HG03565 (cell line): ENCODE data around the gene CMKLR1.

Experiments used
- ATAC-seq: cut with Tn5 transposase; IDR thresholded peaks from one replicate; pipeline ENCODE4 v1.9.1; 2021; ENCODE audit warnings: mild to moderate bottlenecking, moderate library complexity; ENCODE audit not compliant: unreplicated experiment

Gene CMKLR1, protein sequence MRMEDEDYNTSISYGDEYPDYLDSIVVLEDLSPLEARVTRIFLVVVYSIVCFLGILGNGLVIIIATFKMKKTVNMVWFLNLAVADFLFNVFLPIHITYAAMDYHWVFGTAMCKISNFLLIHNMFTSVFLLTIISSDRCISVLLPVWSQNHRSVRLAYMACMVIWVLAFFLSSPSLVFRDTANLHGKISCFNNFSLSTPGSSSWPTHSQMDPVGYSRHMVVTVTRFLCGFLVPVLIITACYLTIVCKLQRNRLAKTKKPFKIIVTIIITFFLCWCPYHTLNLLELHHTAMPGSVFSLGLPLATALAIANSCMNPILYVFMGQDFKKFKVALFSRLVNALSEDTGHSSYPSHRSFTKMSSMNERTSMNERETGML

DNA sequence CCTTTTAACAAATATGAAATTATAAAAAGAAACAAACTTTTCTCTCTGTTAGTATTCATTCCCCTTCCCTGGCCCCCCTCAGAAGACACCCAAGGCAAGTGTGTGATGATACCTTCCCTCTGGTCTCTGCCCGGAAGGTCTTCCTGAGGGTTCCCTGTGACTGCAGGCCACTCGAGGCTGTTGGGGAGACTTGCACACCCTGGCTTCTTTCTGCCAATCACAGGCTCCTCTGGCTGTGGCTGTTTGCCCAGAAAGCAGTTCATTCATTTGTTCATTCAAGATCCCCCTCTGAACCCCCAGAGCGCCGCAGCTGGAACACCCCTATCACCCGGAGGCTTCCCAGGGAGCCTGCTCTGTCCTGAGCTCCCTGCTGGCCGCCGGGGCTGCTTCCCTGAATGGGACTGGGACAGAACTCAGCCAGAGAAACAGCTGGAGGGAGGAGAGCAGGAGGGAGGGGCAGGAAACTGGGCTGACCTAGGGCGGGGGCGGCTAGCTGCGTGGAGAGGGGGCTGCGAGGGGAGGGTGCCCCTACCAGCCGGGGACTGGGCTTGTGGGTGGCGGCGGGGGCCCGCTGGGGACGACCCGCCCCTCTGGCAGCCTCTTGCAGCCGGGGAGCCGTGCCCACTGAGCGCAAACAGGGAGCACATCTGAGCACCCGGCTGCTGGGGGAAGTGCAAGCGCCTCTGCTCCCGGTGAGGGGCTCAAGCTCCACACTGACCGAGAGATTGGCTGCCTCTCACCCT is at the start of gene CMKLR1:
Gene CMKLR1, minus strand, starts transcription at position 397 of the 743 bp plus-strand sequence. CDS start 45,720 bp downstream, outside the sequence.
- no peak for ATAC-seq

DNA sequence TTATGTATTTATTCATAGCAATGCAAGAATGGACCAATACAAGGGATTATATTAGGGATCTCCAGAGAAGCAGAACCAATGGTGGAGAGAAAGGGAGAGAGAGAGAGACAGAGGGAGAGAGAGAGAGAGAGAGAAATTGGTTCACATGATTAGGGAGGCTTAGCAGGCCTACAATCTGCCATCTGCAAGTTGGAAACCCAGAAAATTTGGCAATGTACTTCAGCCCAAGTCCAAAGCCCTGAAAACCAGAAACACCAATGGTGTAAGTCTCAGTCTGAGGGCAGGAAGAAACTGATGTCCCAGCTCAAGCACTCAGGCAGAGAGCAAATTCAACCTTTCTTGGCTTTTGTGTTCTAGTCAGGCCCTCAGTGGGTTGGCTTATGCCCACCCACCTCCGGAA is 48.7 kb upstream of the CMKLR1 start:
- ATAC-seq, result no peak

DNA sequence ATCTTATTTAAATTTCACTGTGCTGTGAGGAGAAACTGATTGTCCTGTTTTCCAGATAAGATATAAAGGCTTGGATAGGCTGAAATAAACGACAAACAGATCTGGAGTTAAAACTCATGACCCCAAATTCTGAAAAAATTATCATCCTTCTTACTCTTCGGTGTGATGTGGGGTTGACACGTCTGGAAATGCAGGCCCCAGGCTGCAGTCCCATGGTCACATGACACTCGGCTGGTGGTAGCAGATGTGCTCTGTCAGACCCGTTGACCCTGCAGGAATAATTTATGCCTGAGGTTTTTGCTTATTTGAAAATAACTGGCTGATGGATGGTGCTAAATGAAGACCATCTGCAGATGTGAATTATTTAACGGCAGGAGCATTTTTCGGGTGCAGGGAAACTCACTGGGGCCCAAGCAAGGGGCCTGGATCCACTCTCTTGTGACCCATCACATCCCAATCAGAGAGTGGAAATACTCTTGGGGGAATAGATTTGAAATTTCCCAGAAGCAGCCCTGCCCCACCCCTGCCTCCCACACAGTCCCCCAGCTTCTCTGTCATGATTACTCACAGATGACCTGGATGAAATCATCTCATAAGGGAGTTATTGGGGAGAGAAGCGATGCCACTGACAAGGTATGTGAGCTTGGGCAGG is 47.7 kb upstream of the CMKLR1 start:
- ATAC-seq, result no peak

DNA sequence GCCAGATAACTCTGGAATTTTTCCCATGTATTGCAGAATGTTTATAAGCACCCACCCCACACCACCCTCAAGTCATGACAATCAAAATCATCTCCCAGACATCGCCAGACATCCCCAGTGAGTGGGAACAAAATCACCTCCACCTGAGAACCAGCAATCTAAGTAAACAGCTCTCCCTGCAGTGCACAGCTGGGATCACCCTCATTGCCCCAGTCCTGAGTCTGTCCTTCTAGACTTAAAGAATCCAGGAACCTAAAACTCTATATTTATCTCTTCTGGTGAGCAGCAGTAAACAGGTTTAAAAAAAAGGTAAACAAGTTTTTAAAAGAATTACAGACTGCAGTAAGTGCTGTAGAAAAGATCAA is 43.3 kb upstream of the CMKLR1 start:
- ATAC-seq, result no peak

DNA sequence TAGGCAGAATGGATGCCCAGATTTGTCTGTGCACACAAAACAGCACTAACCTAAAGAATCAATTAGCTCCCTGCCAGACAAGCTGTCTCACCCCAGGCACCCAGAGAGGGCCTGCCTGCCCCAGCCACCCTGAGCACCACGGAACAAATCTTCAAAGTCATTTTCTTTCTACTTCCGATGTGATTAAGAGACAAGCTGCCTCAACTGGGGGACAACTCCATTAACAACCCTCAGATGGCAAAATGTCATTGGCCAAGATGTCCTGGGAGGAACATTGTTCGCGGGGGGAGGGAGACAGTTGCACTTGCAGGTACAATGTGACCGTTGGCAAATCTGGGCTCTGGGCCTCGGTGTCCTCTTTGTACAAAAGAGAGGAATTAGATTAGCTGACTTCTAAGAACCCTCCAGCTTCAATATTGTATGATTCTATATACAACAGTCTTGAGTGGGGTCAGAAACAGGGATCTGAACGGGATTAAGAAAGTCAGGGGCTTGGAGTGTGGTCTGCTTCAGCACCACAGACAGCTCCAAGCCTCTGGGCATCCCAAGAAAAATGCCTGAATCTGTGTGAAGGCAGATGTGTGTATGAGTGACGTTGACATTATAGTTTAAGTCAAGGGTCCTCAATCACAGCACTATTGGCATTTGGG is 42.8 kb upstream of the CMKLR1 start:
- no peak for ATAC-seq

DNA sequence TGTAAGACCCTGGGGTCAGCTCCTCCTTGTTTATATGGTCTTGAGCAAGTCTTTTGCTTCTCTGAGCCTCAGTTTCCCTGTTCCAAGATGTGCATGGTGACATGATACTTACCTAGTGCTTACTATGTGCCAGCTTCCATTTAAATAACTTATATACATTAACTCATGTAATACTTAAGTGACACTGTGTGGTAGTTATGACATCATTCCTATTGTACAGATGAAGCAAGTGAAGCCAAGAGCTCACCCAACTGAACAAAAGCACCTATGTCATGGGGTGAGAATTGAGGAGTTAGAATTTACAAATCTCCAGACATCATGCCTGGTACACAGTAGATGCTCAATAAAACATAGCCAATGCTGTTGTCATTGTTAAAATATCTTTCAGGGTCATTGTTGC is 41.3 kb upstream of the CMKLR1 start:
- ATAC-seq, result no peak

DNA sequence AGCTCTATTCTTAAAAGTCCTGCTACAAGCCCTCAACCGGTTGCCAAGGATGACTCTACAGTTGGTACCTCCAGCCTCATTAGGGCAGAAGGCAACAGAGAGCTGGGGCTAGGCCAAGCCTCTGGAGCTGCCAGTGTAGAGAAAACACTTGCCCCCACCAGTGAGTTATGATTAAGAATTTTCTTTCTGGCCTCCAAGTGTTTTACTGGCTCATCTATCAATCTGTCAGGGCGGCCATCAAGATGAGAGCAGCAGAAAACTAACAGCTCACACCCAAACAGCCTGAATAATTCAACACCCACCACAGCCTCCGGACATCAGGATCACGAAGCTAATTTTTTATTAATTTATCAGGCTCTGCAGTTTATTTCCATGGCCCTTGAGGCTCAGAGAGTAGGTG is 40.7 kb upstream of the CMKLR1 start:
- no peak for ATAC-seq

DNA sequence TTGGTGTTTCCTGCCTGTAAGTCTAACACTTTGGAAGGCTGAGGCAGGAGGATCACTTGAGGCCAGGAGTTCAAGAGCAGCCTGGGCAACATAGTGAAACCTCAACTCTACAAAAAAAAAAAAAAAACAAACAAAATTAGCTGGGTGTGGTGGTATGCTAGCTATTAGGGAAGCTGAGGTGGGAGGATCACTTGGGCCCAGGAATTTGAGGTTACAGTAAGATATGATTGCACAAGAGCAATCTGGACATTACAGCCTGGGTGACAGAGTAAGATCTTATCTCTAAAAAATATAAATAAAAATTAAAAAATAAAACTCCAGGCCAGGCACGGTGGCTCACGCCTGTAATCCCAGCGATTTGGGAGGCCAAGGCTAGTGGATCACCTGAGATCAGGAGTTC is 39.8 kb upstream of the CMKLR1 start:
- ATAC-seq, result no peak

DNA sequence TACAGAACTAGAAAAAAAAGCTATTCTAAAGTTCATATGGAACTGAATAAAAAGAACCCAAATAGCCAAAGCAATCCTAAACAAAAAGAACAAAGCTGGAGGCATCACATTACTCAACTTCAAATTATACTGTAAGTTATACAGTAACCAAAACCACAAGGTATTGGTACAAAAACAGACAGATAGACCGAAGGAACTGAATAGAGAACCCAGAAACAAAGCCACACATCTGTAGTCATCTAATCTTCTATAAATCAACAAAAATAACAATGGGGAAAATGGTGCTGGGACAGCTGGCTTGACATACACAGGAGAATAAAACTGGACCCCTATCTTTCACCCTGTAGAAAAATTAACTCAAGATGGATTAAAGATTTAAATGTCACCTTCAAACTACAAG is 38.1 kb upstream of the CMKLR1 start:
- ATAC-seq, result no peak

DNA sequence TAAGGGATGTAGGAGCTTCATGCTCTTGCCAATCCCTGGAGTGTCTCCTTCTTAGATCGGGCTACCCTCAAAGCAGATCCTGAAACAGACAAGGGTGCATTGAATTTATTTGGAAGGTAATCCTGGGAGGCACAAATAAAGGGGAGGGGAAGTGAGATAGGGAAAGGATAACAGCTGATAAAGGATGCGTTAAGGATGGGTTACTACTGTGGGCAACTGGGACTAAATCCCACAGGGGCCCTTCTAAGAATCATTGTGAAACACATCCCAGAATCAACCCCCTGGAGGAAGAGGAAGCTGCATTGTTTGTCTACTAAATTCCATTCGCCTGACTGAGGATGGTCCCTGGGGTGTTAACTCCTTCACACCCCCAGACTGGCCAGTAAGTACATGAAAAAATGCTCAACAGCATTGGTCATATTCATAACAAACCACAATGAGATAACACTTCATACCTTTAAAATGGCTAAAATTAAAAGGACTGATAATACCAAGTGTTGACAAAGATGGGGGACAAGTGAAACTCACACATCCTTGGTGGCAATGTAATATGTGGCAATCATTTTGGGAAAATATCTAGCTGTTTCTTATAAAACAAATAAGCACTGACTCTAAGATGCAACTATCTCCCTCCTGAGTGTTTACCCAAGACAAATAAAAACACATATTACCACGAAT is 37.0 kb upstream of the CMKLR1 start:
- no peak for ATAC-seq

DNA sequence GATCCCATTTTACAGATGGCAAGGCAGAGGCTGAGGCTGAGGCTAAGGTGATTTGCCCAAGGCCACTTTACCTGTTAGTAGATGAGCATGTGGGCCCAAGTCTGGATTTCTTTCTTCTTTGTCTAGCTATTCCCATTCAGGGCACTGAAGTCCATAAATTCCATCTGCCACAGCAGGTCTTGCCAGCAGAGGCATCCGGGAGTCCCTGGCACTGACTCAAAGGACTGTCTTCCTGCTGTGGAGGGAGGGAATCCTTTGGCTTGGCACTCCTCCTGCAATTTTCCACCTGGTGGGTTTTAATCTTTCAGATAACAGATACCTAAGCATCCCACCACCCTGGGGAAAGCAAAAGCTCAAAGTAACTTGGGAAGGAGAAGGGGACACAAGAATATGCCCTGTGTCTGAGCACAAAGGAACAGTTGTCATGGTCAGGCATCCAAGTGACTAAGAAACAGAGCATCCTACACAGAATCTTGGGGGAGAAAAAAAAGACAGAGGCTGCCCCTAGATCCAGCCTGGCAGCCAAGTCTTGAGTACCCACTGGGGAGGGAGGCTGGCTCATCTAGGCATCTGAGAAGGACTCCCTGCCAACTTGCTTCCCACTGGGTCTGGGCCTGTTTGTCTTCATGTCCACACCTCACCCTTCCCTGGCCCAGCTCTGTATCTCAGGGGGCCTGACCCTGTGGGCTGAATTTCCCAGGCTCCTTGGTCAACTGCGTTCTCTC is 35.6 kb upstream of the CMKLR1 start:
- ATAC-seq, result no peak

DNA sequence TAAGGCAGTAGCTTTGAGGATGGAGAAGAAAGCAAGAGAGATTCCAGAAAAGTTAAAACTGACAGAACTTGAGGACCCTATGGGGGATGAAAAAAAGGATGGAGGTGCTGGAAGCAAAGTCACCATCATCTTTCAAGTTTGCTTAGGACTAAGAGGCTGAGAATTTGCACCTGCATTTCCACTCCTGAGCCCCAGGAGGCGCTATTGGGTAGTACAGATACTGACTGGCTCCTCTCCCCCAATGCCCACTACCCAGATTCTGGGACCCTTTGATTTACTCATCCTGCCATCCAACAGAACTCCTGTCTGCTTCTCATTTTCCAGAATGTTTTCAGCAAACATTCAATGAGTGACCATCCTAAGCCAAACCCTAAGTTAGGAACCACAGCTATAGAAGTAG is 34.0 kb upstream of the CMKLR1 start:
- no peak for ATAC-seq

DNA sequence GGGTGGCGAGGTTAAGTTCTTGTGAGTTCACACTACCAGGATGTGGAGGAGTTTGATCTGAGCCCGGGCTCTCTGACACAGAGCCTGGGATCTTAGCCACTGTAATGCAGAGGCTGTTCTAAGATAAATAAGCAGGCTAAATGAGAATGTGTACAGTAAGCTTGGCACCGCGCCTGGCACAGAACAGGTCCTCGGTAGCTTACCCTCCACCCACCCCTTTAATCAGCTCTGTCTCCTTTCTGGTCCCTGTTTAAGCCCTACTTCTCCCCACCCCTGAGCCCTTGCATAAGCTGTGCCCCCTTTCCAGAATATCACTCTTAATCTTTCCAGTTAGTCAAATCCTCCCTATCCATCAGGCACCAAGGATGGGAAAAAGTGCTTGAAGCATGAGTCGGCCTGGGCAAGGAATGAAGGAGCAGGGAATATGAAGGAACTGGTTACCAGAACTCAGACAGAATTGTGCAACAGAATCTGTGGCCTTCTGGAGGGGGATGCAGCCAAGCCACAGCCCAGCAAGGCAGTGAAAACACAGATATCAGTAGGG is 32.8 kb upstream of the CMKLR1 start:
- ATAC-seq, result no peak

DNA sequence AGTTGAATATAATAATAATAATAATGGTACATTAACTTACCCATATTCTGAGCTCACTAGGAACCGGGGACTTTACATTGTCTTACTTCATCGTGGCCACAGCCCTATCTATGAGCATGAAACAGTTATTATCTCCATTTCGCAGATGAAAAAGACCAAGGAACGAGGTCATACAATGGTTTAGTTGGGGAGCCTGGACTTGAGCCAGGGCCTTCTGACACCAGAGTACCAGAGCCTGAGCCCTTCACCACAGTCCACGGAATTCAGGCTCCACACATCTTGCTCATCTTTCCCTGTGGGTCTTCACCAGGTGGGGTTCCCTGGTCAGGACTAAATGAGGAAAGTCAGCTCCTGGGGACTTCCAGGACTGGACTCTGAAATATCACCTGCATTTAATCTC is 31.3 kb upstream of the CMKLR1 start:
- ATAC-seq, result no peak

DNA sequence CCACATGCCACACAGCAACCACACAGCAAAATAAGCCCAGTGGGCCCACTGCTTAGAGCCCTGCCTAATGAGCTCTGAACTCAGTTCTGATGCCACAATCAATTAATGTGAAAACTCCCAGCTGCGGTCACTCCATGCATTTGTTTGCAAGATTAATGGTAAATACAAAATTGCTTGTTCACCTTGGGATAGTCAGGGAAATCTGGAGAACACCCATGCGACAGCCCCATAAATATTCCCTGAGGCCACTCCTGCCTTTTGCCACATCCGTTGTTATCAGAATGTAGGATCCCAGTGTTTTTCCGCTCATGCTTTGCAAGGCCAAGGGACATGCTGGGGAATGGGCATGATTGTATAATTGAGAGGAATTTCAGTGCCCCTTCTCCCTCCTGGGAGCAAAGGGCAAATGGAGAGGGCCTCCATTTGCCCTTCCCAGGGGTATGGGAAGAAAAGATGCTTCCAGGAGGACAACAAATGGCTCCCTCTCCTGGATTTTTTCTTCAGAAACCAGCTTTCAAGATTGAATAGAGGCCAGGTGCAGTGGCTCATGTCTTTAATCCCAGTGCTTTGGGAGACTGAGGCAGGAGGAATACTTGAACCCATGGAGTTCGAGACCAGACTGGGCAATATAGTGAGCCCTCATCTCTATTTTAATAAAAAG is 30.8 kb upstream of the CMKLR1 start:
- no peak for ATAC-seq

DNA sequence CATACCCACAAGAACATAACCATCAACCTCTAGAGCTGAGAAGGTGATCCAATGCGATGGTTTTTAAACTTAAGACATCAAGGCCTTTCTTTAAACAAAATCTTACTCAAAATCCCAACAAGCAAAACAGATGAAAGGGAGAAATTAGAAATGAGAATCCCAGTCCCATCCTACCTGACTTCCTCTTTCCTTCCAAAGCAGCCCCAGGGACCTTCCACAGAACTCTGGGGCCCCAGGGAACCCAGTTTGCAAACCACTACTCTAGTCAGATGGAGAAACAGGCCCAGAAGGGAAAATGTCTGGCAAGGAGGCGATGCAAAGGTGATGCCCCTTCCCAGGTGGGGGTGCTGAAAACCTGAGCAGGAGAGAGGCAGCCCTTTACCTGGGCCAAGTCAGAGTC is 29.0 kb upstream of the CMKLR1 start:
- no peak for ATAC-seq

DNA sequence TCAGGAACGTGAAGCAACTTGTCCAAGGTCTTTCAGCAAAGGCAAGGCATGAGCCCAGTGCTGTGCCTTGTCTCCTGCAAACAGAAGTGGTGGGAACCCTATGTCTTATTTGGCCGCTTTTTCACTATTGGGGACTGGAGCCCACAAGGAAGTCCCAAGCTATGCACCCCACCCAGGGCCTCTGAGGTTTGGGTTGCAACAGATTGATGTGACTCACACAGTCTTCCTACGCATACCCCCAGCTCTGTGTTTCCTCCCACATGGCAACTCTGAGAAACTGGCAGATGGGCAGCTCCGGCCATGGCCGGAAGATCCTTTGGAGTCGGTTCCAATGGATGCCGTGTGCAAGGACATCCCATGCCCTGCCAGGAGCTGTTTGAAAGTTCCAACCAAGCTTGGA is 28.3 kb upstream of the CMKLR1 start:
- ATAC-seq, result no peak

DNA sequence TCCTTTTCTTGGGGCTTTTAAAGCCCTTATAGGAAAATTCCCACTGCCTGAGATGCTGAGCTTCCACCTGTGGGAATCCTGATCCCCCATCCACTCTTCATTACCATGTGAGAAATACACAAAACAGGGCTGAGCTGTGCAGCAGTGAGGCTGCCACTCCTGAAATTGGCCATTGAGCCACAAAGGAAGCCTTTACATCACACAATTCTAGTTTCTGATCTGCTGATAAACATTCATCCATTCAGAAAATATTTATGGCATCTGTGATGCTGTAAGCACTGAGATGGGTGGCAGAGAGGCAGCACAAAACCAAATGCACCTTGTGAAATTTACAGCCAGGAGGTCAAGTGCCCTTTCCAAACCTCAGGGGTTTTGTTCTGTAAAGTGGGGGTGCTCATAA is 26.2 kb upstream of the CMKLR1 start:
- no peak for ATAC-seq

DNA sequence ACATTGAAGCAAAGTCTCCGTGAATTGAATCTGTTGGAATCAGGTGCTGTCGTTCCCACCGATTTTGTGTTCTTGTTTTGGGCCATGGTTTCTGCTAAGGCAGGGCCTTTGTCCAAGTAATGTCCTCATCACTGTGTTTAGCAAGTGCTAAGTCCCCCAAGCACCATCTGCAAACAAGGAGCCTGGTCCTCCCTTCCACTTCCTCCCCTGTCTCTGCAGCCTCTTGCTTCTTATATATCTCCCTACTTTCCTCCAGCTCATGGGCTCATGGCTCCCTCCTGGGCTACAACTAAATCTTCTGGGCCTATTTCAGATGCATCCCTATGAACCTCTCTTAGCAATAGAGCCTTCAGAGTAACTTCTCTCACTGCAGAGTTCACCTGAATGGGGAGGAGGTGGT is 25.8 kb upstream of the CMKLR1 start:
- ATAC-seq, result no peak

DNA sequence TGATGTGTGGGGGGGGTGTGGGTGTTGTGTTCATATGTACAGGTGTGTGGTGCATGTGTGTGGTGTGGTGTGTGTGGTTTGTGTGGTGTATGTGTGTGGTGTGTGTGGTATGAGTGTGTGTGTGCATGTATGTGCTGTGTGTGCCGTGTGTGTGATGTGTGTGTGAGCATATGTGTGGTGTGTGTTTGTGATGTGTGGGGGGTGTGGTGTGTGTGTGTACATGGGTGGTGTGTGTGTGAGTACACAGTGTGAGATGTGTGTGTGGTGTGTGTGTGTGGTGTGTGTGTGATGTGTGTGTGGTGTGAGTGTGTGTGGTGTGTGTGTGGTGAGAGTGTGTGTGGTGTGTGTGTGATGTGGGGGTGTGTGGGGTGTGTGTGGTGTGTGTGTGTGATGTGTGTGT is 24.5 kb upstream of the CMKLR1 start:
- no peak for ATAC-seq
